CD4-positive, alpha-beta T cell treated with Interleukin-15 for 4 hours (primary cell): ENCODE results near the gene NPTXR.

Experiments
- DNase-seq: peaks from one replicate; pipeline ENCODE4 v3.0.0-alpha.2; 2020; ENCODE audit warnings: low spot score

NPTXR gene

GRCh38 chr22:38843657-38844314 is at the start of gene NPTXR:
Gene NPTXR, minus strand, starts transcription at chr22:38844028.
- DNase-seq, result peak; percentile 21

- no peak for DNase-seq
Observed at GRCh38 chr22:38891256-38891655, 47.4 kb upstream of the NPTXR start.

- DNase-seq, result no peak
Observed at GRCh38 chr22:38890377-38890776, 46.5 kb upstream of the NPTXR start.

- DNase-seq, result no peak
Observed at GRCh38 chr22:38886333-38886732, 42.5 kb upstream of the NPTXR start.

- DNase-seq, result no peak
Observed at GRCh38 chr22:38882972-38883622, 39.3 kb upstream of the NPTXR start.

GRCh38 chr22:38881997-38882879 is 38.4 kb upstream of the NPTXR start:
- DNase-seq, result no peak

GRCh38 chr22:38881464-38881871 is 37.6 kb upstream of the NPTXR start:
- DNase-seq, result no peak

GRCh38 chr22:38879961-38880360 is 36.1 kb upstream of the NPTXR start:
- DNase-seq, result no peak

GRCh38 chr22:38879108-38879729 is 35.4 kb upstream of the NPTXR start:
- no peak for DNase-seq

GRCh38 chr22:38878001-38878400 is 34.2 kb upstream of the NPTXR start:
- no peak for DNase-seq

GRCh38 chr22:38874529-38875222 is 30.8 kb upstream of the NPTXR start:
- no peak for DNase-seq

GRCh38 chr22:38873469-38874411 is 29.9 kb upstream of the NPTXR start:
- DNase-seq, result peak; percentile 89

- no peak for DNase-seq
Observed at GRCh38 chr22:38872831-38873248, 29.0 kb upstream of the NPTXR start.

GRCh38 chr22:38872172-38872830 is 28.5 kb upstream of the NPTXR start, which contains the start of gene CBX6:
Gene CBX6, minus strand, starts transcription at chr22:38872216. Its CDS starts 26 bp downstream, at chr22:38872190.
- DNase-seq, result peak; percentile 95

- DNase-seq, result no peak
Observed at GRCh38 chr22:38871360-38872171, 27.7 kb upstream of the NPTXR start.

- DNase-seq, result no peak
Observed at GRCh38 chr22:38870791-38871359, 27.0 kb upstream of the NPTXR start.

GRCh38 chr22:38870312-38870741 is 26.5 kb upstream of the NPTXR start:
- peak; percentile 85 for DNase-seq

GRCh38 chr22:38869663-38870062 is 25.8 kb upstream of the NPTXR start:
- DNase-seq, result no peak
